K562 (cell line): ENCODE data around the gene MAK. TPM values are rescaled to one million over a fixed set of nuclear protein-coding genes. Genes with fewer than 3 reads are reported as not detected.

ENCODE experiments used
- FOXK2 ChIP-seq, 2 experiments: fragments of 450-650 bp; IDR thresholded peaks in 1 of 2; conservative IDR thresholded peaks in 1 of 2; 2 replicates each; pipeline ENCODE4 v1.6.1; 2016; ENCODE audit warnings: low read depth in 2 of 2, mild to moderate bottlenecking in 1 of 2
- POLR2B ChIP-seq: fragments of 450-650 bp; IDR thresholded peaks from 2 replicates; pipeline ENCODE4 v1.6.1; 2018; ENCODE audit warnings: low read depth; ENCODE audit not compliant: partially characterized antibody
- REST ChIP-seq, 2 experiments: fragments of 450-650 bp; formaldehyde crosslinking in 1 of 2; IDR thresholded peaks; 2 replicates each; pipeline versions ENCODE4 v1.4.0 to v1.6.1; 2014 to 2020; ENCODE audit warnings: mild to moderate bottlenecking in 2 of 2, borderline replicate concordance in 1 of 2, low read depth in 1 of 2
- polyA plus RNA-seq, 8 experiments: library from polyadenylated mRNA; depleted of rRNA in 4 of 8; stranded (reverse) in 5 of 8; unstranded in 3 of 8; fragments of >200 nt; fragmentation: Nextera tagmentation in 2 of 8; fragmentation: Illumina TruSeq in 1 of 8; extraction: Ambion mirVana in 2 of 8; extraction: Trizol in 1 of 8; gene quantifications; 2 replicates each; pipeline versions ENCODE4 v1.2.1 to v1.2.3, GENCODE V29; 2011 to 2014; ENCODE audit warnings: inconsistent platforms in 1 of 8, missing spikeins in 1 of 8
- total RNA-seq, 7 experiments: library from RNA; depleted of rRNA in 6 of 7; stranded (reverse); fragments of >200 nt in 6 of 7; fragmentation: Illumina TruSeq in 2 of 7; extraction: Trizol in 2 of 7; gene quantifications; 2 replicates each; pipeline versions ENCODE4 v1.2.1 to v1.2.3, GENCODE V29; 2011 to 2021; ENCODE audit warnings: low replicate concordance in 1 of 7

MAK gene
- total and polyA plus RNA-seq, 9 of the 15 experiments (the other 6 are each of a cell fraction or from before 2014, with no cell fraction given), result 0.25 to 1.1 (median 0.53) TPM

GRCh38 chr6:10801224-10801848, 37.0 kb downstream of the MAK start (continued):
- TF ChIP-seq REST (IDR thresholded peaks at IDR 0.05; ENCODE audit: borderline replicate concordance) (peak; percentile 91), REST (CRISPR knock-in tag; IDR thresholded peaks at IDR 0.05; ENCODE audit: low read depth) (no peak), POLR2B (no peak), FOXK2 (conservative IDR thresholded peaks at IDR 0.05 in 1 of 2, IDR thresholded peaks at IDR 0.05 in 1 of 2; ENCODE audit: low read depth in 2 of 2) (no peak)
